ENCODE measurements around the gene KIF26B.

KIF26B gene

GRCh38 chr1:245583575-245584330 is 429.0 kb downstream of the KIF26B start:
- no peak for DNase-seq (ENCODE audit: low read depth in 2 of 3, low spot score in 1 of 3)

GRCh38 chr1:245585252-245585959 is 430.6 kb downstream of the KIF26B start:
- DNase-seq (ENCODE audit: low read depth in 2 of 3, low spot score in 1 of 3) = no peak

- no peak for DNase-seq (ENCODE audit: low read depth in 2 of 3, low spot score in 1 of 3)
Observed at GRCh38 chr1:245587435-245588115, 432.8 kb downstream of the KIF26B start.

GRCh38 chr1:245588116-245588639 is 433.4 kb downstream of the KIF26B start:
- no peak for DNase-seq (ENCODE audit: low read depth in 2 of 3, low spot score in 1 of 3)

DNA sequence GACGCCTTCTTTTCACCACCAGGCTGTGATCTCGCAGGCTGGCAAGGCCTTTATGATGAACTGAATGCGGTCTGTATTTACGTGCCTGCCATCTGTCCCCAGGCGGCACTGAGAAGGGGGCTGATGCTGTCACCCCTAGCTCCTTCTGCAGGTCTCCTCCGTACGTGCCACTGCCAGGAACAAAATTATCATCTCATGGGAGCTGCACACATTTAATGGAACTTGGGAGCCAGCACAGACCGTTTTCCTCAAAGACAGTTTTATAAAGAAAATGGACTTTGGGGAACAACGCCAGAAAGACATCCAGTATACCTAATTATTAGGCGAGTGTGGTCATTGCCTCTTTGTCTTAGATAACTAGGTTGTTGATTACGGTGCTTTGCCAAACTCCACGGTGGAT is 434.5 kb downstream of the KIF26B start:
- DNase-seq (ENCODE audit: low read depth in 2 of 3, low spot score in 1 of 3) = no peak

DNA sequence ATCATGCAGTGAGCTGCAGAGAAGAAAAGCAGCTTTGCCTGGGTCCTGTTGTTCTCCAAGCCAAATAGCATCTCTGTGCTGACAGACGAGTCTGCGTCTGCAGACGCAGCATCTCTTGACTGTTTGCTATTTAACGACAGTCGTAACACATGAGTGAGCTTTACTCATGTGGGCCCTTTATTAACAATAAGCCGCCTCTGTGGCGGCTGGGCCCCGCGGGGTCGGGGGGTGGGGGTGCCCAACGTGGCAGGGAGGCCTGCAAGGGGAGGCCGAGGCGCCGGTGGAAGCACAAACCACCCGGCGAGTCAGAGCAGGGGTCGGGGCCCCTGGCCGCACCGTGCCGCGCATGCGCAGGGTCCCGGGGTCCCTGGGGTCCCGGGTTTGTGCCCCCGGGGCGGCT is 435.1 kb downstream of the KIF26B start:
- no peak for DNase-seq (ENCODE audit: low read depth in 2 of 3, low spot score in 1 of 3)

GRCh38 chr1:245590726-245591125 is 435.9 kb downstream of the KIF26B start:
- DNase-seq (ENCODE audit: low read depth in 2 of 3, low spot score in 1 of 3) = no peak

DNA sequence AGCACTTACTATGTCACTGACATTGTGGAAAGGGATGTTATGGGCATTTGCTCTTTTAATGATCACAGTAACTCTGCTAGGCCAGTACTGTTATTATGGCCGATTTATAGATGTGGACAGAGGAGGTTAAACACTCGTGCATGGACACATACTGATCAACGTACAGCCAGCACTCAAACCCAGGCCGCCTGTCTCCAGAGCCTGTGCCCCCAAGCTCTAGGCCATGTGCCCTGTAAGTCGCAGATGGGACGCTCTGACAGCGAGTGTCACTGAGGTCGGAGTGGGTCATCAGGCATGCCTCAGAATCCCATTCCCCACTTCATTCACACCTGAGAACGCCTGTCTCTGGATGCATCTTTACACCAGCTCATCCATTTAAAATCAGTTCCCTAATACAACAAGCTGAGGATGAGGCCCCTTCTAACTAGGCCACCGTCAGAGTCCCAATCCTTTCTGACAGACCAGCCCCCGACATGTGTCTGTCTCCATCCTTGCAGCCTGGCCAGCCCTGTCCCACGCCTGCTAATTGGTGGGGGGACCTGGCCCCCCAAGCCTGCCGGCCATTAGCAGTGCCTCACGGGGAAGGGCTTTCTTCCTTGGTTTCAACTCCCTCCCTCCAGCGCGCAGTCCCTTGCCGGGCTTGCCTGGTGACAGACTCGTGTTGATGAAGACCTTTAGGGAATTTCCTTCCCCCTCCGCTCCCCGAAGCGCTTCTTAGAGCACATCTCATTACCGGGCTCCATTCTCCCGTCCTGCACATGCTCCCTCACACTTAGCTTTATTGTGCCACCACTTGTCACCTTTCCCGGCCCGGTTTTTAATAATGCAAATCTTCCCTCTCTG is 436.8 kb downstream of the KIF26B start:
- DNase-seq (ENCODE audit: low read depth in 2 of 3, low spot score in 1 of 3) = no peak

DNA sequence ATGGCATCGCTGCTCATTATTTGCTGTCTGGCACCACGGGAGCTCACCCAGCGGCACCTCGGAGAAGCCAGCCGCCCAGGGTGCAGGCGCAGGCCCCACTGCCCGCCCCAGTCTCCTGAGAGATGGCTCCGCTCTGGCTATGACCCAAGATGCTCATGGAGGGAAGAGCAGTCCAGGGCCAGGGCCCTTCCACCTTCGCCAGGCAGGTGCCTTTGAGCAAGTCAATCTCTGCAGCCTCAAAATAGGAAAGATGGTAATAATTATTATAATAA is 437.3 kb downstream of the KIF26B start:
- no peak for DNase-seq (ENCODE audit: low read depth in 2 of 3, low spot score in 1 of 3)

- no peak for DNase-seq (ENCODE audit: low read depth in 2 of 3, low spot score in 1 of 3)
Observed at GRCh38 chr1:245598524-245599305, 443.9 kb downstream of the KIF26B start.

GRCh38 chr1:245599371-245600174 is 444.8 kb downstream of the KIF26B start:
- DNase-seq (ENCODE audit: low read depth in 2 of 3, low spot score in 1 of 3) = no peak

GRCh38 chr1:245600658-245601057 is 445.9 kb downstream of the KIF26B start:
- no peak for DNase-seq (ENCODE audit: low read depth in 2 of 3, low spot score in 1 of 3)

DNA sequence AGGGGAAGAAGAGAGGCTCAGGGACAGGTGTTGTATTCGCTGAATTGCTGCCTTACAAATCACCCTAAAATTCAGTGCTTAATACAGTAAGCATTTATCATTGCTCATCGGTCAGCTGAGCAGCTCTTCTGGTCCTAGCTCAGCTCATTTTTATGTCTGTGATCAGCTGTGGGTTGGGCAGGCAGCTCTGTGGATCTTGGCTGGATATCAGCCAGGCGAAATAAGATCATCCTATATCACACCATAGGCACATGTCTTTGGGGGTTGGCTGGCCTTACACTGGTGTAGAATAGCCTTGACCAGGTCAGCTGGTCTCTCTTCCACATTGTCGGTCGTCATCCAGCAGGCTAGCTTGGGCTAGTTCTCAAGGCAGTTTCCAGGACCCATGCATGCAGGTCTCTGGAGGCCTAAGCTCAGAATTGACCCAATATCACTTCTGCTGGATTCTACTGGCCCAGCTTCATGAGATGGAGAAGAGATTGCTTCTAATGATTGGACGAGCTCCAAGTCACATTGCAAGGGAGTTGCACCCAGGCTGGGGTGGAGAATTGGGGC is 448.6 kb downstream of the KIF26B start:
- no peak for DNase-seq (ENCODE audit: low read depth in 2 of 3, low spot score in 1 of 3)

DNA sequence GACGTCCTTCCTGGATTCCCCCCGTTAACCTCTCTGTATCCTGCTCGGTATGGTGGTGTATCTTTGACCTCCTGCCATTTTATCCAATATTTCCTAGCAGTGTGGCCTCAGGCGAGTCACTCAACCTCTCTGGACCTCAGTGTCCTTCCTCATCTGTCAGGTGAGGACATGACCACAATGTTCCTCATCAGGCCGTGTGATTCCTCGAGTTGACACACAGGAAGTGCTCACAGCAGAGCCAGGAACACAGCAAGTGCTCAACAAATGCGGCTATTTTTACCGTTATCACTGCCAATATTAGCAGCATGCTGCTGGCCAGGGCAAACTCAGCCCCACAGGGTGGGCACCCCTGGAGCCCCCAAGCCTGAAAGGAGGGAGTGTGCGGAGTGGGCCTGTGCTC is 450.2 kb downstream of the KIF26B start:
- DNase-seq (ENCODE audit: low read depth in 2 of 3, low spot score in 1 of 3) = no peak

GRCh38 chr1:245605480-245606156 is 450.8 kb downstream of the KIF26B start:
- no peak for DNase-seq (ENCODE audit: low read depth in 2 of 3, low spot score in 1 of 3)

- no peak for DNase-seq (ENCODE audit: low read depth in 2 of 3, low spot score in 1 of 3)
Observed at GRCh38 chr1:245606157-245606725, 451.5 kb downstream of the KIF26B start.

- DNase-seq (ENCODE audit: low read depth in 2 of 3, low spot score in 1 of 3) = no peak
Observed at GRCh38 chr1:245608271-245608670, 453.5 kb downstream of the KIF26B start.

- DNase-seq (ENCODE audit: low read depth in 2 of 3, low spot score in 1 of 3) = no peak
Observed at GRCh38 chr1:245609354-245610150, 454.8 kb downstream of the KIF26B start.
